HG02610 (cell line): ENCODE data around the gene DCTN1.
"Not testable (repeated sequence)": the region's sequence is repeated elsewhere in the genome, so short reads cannot be mapped to it uniquely, and the experiment has no call there.

Experiments
- ATAC-seq: cut with Tn5 transposase; IDR thresholded peaks from one replicate; pipeline ENCODE4 v1.9.1; 2021; ENCODE audit warnings: mild to moderate bottlenecking, moderate library complexity; ENCODE audit not compliant: unreplicated experiment

Gene DCTN1

GRCh38 chr2:74372674-74373073 lies 7.4 kb downstream of the DCTN1 start:
- ATAC-seq = no peak

GRCh38 chr2:74371421-74371820 lies 8.7 kb downstream of the DCTN1 start:
- no peak for ATAC-seq

GRCh38 chr2:74369976-74370375 lies 10.1 kb downstream of the DCTN1 start:
- ATAC-seq = no peak

GRCh38 chr2:74368499-74368898 lies 11.6 kb downstream of the DCTN1 start:
- no peak for ATAC-seq

GRCh38 chr2:74367789-74368188 lies 12.3 kb downstream of the DCTN1 start:
- ATAC-seq = no peak

GRCh38 chr2:74366036-74366435 lies 14.1 kb downstream of the DCTN1 start:
- no peak for ATAC-seq

GRCh38 chr2:74364533-74365505 lies 15.3 kb downstream of the DCTN1 start:
- no peak for ATAC-seq

- no peak for ATAC-seq
Observed at GRCh38 chr2:74361327-74361726, 18.8 kb downstream of the DCTN1 start.

- ATAC-seq = no peak
Observed at GRCh38 chr2:74357627-74358026, 22.5 kb downstream of the DCTN1 start.

- ATAC-seq = no peak
Observed at GRCh38 chr2:74349889-74350288, 30.2 kb downstream of the DCTN1 start.

GRCh38 chr2:74347742-74348141 lies 32.4 kb downstream of the DCTN1 start:
- ATAC-seq = no peak

GRCh38 chr2:74347303-74347702 lies 32.8 kb downstream of the DCTN1 start:
- ATAC-seq = no peak

GRCh38 chr2:74345272-74345943 lies 34.7 kb downstream of the DCTN1 start:
- ATAC-seq = no peak

- no peak for ATAC-seq
Observed at GRCh38 chr2:74343316-74343715, 36.8 kb downstream of the DCTN1 start, which contains the start of gene SLC4A5. Gene SLC4A5, minus strand, starts transcription at chr2:74343416. Its CDS starts 28,393 bp downstream, at chr2:74315023.

GRCh38 chr2:74336227-74336626 lies 43.9 kb downstream of the DCTN1 start:
- ATAC-seq = not testable (repeated sequence)

- no peak for ATAC-seq
Observed at GRCh38 chr2:74334931-74335333, 45.2 kb downstream of the DCTN1 start.

- no peak for ATAC-seq
Observed at GRCh38 chr2:74333896-74334586, 46.1 kb downstream of the DCTN1 start.

- ATAC-seq = no peak
Observed at GRCh38 chr2:74333175-74333574, 46.9 kb downstream of the DCTN1 start.

- no peak for ATAC-seq
Observed at GRCh38 chr2:74332550-74333174, 47.4 kb downstream of the DCTN1 start.

- ATAC-seq = no peak
Observed at GRCh38 chr2:74328573-74328972, 51.5 kb downstream of the DCTN1 start.

- no peak for ATAC-seq
Observed at GRCh38 chr2:74328074-74328473, 52.0 kb downstream of the DCTN1 start.
